NOMO-1 (cell line): Measurements from ENCODE around the gene EFL1.
A peak's percentile ranks its signal among the peaks of the same experiment; 100 is the strongest.
"Not testable (repeated sequence)": the region's sequence is repeated elsewhere in the genome, so short reads cannot be mapped to it uniquely, and the experiment has no call there.

Source experiments
- DNase-seq, 2 experiments: peaks; one replicate each; lab custom pipeline; 2025; ENCODE audit not compliant: unreplicated experiment in 2 of 2; lab: John Stamatoyannopoulos, UW

EFL1 gene

DNA sequence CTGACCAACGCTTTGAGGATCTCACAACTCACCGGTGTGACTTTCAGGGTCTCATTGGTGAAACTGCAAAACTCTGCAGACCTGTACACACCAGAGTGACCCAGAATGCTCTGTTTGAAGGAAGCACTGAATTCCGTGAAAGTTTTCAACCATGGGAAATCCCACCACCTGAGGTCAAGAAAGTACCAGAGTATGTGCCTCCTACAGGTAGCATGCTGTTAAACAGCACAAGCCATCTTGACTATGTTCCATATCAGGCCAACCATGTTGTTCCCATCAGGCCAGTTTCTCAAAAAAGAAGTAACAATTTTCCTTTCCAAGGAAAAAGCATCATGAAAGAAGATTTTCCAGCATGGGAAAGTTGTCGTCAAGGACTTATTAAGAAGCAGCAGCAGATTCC is 19.9 kb upstream of the EFL1 start:
- DNase-seq = not testable (repeated sequence)

DNA sequence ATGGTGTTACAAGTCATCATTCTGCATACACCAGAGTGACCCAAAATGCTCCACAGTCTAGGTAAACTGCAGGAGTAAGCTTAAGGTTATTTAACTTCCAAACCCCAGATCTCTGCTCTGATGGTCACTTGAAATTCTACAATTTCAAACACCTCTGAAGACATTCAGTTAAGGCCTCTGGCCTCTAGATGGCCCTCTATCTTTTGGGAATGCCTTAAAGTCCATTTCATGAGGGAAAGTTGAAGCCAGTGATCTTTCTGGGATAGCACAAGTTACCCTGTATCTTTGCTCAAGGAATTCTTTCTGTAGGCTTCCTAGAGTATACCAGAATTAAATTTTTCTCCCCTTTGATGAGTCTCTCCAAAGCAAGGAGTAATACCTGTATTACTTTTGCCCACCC is 18.7 kb upstream of the EFL1 start:
- DNase-seq = not testable (repeated sequence)

DNA sequence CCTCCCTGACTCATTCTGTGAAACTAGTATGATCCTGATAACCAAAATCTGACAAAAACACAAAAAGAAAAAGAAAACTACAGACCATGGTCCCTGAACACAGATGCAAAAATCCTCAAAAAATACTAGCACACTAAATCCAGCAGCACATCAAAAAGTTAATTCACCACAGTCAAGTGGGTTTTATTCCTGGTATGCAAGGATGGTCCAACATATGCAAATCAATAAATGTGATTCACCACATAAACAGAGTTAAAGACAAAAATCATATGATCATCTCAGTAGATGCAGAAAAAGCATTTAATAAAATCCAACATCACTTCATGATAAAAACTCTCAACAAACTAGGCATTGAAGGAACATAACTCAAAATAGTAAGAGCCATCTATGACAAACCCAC is 12.9 kb upstream of the EFL1 start:
- no peak for DNase-seq

DNA sequence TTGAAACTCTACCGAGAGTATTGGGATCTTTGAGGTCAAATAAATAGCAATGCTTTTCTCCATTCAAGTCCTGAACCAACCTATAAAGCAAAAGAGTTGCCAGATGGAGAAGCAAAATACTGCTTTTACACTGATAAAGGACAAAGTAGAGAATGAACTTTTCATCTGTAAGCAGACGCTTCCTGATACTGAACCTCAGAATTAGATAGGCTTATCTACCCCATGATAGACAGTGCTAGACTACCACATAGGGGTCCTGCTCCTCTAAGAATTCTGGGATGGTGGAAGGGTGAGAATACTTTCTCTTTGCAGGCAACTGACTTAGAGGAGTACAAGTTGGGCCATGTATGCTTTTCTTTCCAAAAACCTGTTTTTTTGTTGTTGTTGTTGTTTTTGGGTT is 9.6 kb upstream of the EFL1 start:
- no peak for DNase-seq

DNA sequence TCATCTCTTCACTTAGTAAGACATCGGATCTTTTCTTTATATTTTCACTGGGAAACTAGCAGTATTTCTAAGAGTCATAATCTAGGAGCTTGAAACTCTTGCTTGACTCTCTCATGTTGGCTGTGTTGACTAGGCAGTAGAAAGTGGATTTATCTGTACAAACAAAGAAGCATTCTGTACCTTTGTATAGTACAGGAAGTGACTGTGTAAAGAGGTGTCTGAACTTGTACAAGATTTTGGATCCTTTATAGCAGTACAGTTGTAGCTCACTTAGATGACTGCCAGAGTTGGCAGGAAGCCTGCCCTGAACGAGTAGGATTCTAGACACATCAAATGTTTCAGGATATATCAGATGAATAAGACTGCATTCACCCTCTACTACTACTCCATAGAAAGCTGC is 5.9 kb upstream of the EFL1 start:
- DNase-seq = not testable (repeated sequence)

DNA sequence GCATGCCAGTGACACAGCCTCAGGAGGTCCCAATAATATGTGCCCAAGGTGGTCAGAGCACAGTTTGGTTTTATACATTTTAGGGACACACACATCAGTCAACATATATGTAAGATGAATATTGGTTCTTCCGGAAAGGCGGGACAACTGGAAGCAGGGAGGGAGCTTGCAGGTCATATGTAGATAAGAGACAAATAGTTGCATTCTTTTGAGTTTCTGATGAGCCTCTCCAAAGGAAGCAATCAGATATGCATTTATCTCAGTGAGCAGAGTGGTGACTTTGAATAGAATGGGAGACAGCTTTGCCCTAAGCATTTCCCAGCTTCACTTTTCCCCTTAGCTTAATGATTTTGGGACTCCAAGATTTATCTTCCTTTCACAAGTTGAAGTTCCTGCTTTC is 4.6 kb upstream of the EFL1 start:
- DNase-seq = not testable (repeated sequence)

DNA sequence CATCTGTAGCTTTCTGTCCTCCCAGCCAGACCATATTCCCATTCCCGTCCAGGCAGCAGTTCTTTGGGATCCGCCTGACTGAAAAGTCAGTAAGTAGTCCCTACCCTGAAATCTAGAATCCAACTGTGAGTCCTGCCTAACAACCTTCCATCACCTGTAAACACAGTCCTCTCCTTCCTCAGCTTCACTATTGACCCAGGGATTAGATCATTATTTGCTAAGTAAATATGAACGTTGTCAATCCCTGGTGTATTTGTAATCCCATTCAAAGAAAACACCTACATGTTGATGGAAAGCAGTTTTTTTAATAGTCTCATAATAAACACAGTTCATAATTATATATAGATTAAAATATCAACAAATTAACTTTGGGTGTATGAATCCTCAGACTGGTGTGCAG is 816 bp upstream of the EFL1 start:
- no peak for DNase-seq

DNA sequence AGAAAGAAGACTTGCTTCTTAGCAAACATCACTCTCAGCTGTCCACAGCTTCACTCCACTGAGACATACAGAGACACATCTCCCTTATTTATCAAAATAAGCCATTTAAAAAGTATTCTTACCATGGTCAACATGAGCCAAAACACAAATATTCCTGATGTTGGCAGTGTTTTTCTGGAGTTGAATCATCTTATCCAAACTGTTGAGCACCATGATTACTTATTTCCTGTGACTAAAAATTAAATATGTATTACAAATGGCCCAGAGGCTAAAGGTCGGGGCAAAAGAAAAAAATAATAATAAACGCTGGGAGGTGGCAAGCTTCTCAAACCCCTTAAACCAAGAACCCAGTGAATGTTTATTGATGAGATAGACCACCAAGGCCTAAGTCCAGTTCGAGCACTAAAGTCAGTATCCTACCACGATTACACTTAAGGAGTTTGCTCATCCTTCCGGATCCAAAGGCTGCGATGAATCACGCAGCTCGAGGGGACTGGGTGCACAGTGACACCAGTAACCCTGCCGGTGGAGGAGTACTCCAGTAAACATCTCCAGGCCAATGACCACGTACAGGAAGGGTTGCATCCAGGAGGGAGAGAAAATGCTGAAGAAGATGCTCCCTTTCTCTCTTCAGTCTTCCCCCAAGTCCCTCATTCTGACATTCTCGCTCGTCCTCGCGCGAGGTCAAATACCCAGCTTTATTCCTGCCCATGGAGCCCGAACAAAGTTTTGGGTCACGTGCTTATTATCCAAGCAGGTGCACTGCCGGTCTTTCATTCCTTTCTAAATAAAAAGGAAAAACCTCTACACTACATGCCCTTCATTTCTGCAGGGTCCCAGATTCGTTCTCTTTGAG is 740 bp downstream of the EFL1 start:
- peak in 1 of 2 experiments; percentile 24 for DNase-seq

DNA sequence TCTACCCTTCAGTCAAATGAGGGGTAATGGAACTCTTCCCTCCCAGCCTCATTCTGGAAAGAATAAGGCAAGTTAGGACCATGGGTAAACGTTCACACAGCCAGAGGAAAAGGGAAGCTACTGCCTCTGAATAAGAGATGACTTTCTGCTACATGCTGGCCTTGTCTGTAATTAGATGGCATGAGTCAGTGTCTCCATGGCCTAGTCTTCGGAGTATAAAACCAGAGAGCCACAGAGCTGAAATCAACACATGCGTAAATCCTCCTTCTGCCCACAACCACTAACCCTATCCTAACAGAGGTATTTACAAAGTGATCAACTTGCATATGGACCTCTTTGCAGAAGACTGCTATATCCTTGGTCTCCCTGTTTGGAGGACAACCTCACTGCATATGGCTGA is 14.3 kb downstream of the EFL1 start:
- not testable (repeated sequence) for DNase-seq

DNA sequence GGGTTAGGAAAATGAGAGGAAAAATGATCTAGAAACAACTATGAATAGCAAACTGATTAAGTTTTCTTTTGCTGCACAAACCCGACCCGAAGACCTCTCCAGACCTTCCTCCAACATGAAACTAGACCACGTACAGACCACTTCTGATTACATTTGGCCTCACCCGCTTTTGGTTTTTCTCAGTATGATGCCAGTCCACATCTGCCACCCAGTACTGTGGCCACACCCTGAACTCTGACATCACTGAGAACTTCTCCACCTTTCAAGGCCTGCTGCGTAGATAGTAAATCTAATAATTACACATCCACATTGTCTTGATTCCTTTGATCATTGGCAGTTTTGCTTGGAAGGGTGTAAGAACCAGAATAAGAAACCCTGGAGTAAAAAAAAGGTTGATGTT is 16.6 kb downstream of the EFL1 start:
- not testable (repeated sequence) for DNase-seq

DNA sequence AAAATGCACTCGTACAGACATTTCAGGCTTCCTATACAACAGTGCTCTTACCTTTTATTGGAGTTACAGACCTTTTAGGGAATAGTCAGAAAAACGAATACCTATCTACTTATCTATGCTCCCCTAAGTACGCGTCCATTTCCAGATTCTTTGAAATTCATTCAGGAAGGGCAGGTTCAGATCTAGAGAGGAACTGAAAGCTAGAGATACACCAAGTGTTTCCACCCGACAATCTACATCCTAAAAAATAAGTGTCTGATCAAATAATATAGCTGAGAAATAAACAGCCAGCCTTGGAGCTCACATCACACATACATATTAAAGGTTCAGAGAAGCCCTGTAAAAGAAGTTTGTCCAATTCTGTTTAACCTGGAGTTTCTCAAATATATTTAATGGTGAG is 18.9 kb downstream of the EFL1 start:
- DNase-seq = peak in 1 of 2 experiments; percentile 0

DNA sequence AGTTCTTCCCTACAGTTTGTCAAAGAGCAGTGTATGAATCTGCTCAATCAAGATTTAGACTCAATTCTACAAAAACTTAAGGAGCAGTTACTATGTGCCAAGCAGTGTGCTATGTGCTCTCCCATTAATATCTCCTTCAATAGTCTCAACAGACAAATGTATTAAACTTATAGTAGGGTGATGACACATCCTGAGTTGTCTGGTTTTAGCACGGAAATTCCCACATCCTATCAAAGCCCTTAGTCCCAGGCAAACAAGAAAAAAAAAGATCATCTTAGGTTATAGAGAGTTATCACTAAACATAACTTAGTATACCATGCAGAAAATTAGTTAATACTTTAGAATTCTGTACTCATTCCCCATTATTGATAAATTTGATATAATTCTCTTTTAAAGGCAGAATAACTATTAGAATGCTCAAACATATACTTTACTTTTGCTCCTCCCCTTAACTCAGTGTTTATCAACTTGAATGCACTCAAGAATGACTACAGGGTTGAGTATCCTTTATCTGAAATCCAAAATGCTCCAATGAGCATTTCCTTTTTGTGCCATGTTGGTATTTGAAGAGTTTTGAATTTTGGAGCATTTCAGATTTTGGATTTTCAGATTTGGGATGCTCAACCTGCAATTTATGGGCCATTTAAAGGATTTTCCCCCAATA is 20.6 kb downstream of the EFL1 start:
- not testable (repeated sequence) for DNase-seq

DNA sequence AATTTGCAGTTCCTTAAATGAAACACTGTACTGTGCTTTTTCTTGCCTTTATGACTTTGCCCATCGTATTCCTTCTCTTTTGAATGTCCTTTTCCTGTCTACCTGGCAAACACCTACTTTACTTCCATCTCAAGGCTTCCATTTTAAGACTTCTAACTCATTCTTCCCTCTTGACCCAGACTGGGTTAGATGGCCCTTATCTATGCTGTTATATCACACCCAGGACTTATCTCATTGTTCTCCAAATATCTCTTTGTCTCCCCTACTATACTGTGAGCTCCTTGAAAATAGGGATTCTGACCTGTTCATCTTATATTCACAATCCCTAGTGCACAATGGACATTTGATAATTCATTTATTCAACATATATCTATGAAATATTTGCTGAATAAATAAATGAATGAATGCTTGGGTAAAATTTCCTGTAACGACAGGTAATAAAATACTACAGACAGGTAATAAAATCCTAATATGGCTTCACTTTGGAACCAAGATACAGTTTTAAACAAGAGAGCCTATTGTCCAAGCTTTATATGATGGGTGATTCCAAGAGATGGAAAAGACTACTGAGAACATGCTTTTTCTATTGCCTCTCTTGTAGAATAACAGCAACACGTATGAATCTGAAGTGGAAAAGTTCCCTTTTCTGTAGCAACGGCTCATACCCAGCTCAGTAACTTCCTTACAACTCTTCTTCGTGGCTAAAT is 22.7 kb downstream of the EFL1 start:
- DNase-seq = no peak

DNA sequence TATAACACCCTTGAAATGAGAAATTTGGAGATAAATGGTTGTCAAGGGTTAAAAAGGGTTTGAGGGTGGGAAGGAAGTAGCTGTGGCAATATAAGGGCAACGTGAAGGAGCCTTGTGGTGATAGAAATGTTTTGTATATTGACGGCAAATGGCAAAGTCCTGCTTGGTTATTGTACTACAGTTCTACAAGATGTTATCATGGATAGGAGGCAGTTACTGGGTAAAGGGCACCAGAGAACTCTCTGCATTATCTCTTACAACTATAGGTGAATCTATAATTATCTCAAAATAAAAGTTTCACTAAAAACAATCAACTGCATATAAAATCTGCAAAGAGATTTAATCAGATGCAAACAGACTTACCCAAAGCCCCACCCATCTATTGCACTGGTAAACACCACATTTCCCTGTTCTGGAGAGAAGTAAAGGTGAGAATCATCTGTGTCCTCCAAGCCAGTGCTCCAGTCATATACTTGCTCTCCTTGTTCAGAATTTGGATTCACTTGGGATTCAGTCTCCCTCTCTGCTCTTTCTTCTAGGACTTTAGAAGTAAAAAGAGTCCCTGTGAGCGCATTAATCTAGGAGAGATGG is 24.5 kb downstream of the EFL1 start:
- not testable (repeated sequence) for DNase-seq

DNA sequence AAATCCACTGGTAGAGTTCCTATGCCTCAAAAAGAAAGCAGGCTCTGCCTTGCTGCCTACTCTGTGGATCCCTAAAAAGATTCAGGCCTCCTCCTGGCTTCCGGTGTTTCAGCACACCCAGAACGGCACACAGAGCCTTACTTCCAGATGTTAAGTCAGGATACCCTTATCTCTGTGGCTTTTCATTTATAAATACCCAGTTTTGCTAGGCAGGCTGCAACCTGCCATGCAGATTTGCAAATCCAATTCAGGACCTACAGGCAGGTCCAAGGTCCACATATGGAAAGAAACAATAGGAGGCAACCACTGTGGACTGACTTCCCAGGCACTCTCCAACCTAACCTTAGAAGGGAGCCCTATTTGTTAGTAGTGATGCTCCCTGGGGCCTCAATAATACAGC is 30.7 kb downstream of the EFL1 start:
- DNase-seq = no peak

DNA sequence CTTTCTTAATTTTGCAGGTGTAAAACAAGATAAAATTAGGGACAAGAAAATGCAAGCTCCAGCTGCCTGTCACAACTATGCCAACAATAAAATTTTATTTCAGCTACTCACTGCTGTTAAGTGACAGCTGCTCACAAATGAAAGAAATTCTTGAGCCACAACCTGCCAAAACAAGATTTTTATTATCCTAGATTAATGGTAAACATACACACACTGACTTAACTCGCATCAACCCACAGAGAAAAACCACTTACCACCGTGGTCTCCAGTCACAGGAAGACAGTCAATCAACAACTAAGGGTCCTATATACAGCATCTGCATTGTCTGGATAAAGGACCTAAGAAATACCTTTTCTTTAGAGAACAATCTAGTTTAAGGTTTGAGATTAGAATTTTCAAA is 31.3 kb downstream of the EFL1 start:
- no peak for DNase-seq

DNA sequence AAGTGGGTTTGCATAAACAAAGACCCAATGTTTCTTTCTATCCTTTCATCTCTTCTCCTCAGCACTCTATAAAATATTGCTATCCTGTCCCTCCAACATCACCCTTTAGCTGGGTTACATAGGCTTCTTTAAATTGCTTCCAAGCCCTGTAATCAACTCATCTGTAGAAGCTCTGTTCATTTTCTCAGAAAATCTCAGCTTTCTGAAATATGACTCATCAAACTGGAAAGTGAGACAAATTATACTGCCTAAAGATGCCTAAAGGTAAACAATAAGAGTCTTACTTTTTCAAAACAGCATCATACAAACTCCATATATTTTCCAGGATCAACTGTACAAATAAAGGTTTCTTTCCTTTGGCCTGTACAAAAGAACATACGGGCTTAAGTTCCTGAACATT is 33.8 kb downstream of the EFL1 start:
- no peak for DNase-seq

DNA sequence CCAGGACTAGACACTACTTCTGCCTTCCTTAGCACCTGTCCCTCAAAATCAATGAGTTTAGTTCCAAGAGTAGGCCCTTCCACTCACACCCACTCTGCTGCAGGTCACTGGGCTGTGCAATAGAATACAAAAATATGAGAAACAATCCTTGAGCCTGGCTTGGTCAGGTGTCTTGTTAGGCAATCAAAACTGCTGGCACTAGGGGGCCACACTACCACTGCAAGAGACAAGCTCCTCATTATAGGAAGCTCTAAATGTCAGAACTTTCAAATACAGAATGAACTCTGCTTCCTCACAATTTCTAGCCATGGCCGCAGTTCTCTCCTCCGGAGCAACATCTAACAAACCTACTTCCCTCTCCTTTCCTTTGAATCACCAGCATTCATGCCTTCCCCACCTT is 41.0 kb downstream of the EFL1 start:
- not testable (repeated sequence) for DNase-seq

DNA sequence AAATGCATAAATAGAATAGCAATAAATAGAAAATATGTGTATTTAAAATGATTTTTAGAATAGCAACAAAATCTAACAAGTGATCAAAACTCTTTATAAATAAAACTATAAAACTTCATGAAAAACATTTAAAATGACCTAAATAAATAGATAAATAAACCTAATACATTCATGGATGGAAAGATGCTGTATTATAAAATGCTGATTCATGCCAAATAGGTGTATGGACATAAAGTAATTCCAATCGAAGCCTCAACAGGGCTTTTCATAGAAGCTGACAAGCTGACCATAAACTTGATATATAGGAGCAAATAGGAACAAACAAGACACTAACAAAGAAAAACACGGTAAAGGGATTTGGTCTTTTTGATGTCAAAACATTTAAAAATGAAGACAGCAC is 46.4 kb downstream of the EFL1 start:
- DNase-seq = not testable (repeated sequence)

DNA sequence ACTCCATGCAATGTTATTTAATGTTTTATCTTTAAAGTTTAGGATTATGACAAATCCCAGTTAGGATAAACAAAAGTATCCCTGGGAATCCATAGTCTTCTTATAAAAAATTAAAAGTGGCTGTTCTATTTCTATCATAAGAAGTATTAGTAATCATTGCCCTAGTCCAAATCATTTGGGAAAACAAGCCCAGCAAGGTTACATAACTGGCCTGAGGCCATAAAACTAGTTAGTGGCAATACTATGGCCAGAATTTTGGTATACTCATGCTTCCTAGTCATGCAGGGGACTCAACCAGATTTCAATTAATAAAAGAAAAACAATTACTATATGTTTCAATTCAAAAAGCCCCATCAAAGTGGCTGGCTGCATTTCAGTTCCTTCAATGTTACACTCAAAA is 50.3 kb downstream of the EFL1 start:
- not testable (repeated sequence) for DNase-seq

DNA sequence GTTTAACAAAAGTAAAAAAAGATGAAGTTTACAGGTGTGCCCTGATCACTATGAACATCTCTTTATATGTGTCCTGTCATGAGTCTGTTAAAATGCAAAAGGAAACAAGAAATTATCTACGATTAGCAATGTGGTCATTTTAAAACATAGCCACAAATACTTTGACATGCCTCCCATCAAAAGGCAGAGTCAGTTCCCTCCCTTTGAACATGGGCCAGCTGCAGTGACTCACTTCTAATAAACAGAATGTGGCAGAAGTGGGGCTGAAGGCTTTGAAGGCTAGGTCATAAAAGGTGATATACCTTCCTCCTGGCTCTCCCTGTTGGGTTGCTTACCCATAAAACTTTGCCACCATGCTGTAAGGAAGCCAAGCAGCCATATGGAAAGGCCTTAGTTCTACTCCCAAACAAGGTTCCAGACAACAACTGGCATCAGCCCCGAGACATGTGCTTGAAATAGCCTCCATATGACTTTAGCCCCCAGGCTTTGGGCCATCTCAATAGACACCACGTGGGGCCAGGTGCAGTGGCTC is 52.4 kb downstream of the EFL1 start:
- not testable (repeated sequence) for DNase-seq
